Vagina (tissue), 2 donors: ENCODE results near the gene TFDP2.

Source experiments
- CTCF ChIP-seq, 3 experiments: fragments of 450-650 bp in 2 of 3; fragments of 200-600 bp in 1 of 3; sonication (generic) in 1 of 3; IDR thresholded peaks; one replicate each; pipeline ENCODE4 v1.5.1; 2017 to 2019; ENCODE audit warnings: antibody characterized with exemption in 3 of 3, mild to moderate bottlenecking in 2 of 3, moderate library complexity in 2 of 3
- POLR2A ChIP-seq, 2 donors: fragments of 450-650 bp; IDR thresholded peaks; one replicate each; pipeline ENCODE4 v1.6.1; 2017; ENCODE audit warnings: antibody characterized with exemption in 2 of 2, mild to moderate bottlenecking in 2 of 2, moderate library complexity in 2 of 2
- POLR2AphosphoS5 ChIP-seq, 2 donors: sonication (generic); formaldehyde crosslinking; IDR thresholded peaks; one replicate each; pipeline ENCODE4 v1.9.0; 2017; ENCODE audit warnings: antibody characterized with exemption in 2 of 2, mild to moderate bottlenecking in 2 of 2, low read depth in 1 of 2; ENCODE audit not compliant: insufficient read depth in 1 of 2

DNA sequence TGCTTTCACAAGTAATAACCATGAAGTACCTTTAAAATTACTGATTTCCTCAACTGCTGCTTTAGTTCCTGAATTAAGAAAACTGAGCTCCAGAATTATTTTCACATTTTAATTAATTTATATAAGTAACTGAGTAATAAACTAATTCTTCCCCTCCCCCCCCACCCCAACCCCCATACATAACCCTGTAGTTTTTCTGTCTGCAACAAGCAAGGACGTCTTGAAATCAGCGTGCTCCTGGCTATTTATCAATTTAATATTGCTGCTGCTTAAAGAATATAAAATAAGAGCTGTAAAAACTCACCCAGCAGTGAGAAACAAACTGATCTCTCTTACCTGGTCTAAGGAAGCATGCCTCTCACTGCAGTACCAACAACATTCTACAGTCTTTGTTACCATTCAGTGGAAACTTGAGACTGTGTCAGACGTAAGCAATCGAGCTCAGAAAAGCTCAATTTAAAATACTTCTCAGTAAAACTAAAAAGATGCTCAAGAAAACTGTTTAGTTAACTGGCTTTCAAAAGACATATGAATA, 121.0 kb downstream of the TFDP2 start:
- TF ChIP-seq CTCF (IDR thresholded peaks at IDR 0.05) (no peak), POLR2AphosphoS5 (IDR thresholded peaks at IDR 0.05; ENCODE audit: insufficient read depth in 1 of 2, low read depth in 1 of 2) (no peak), POLR2A (IDR thresholded peaks at IDR 0.05) (no peak)
